Tibial nerve (tissue), 4 donors: ENCODE measurements around the gene SIPA1L3.

Source experiments
- CTCF ChIP-seq, 5 experiments: fragments of 200-600 bp in 3 of 5; fragments of 450-650 bp in 2 of 5; sonication (generic) in 3 of 5; IDR thresholded peaks; one replicate each; pipeline ENCODE4 v1.5.1; 2016 to 2019; ENCODE audit warnings: antibody characterized with exemption in 5 of 5, mild to moderate bottlenecking in 3 of 5, moderate library complexity in 2 of 5
- EP300 ChIP-seq, 2 donors: sonication (generic); formaldehyde crosslinking; IDR thresholded peaks; one replicate each; pipeline ENCODE4 v1.6.1; 2017; ENCODE audit warnings: antibody characterized with exemption in 2 of 2, mild to moderate bottlenecking in 1 of 2
- POLR2A ChIP-seq, 2 donors: fragments of 450-650 bp; IDR thresholded peaks; one replicate each; pipeline ENCODE4 v1.6.1; 2017; ENCODE audit warnings: antibody characterized with exemption in 2 of 2, mild to moderate bottlenecking in 2 of 2, moderate library complexity in 2 of 2

GRCh38 chr19:38118176-38118575 lies 211.2 kb downstream of the SIPA1L3 start:
- TF ChIP-seq POLR2A (IDR thresholded peaks at IDR 0.05), result no peak
- TF ChIP-seq CTCF (IDR thresholded peaks at IDR 0.05), result no peak
- no peak for TF ChIP-seq EP300 (IDR thresholded peaks at IDR 0.05)
